K562 (cell line): ENCODE results near the gene AZU1. TPM values are rescaled to one million over a fixed set of nuclear protein-coding genes. Genes with fewer than 3 reads are reported as not detected.

Source experiments
- CREM ChIP-seq: IDR thresholded peaks from 2 replicates; pipeline ENCODE4 v1.6.1; 2014; ENCODE audit warnings: antibody characterized with exemption, low read depth
- ETS2 ChIP-seq: IDR thresholded peaks from 2 replicates; pipeline ENCODE4 v1.6.1; 2016; ENCODE audit warnings: borderline replicate concordance, missing genetic modification characterization, mild to moderate bottlenecking, moderate library complexity, missing compliant biosample characterization; ENCODE audit not compliant: poor library complexity, severe bottlenecking
- SNRNP70 ChIP-seq: fragments of 200-400 bp; formaldehyde crosslinking; optimal IDR thresholded peaks from 2 replicates; pipeline ENCODE3; 2017; ENCODE audit warnings: low read depth, low read length
- SP2 ChIP-seq: IDR thresholded peaks from 2 replicates; pipeline ENCODE4 v1.6.1; 2011; ENCODE audit warnings: mild to moderate bottlenecking, low read depth, low read length, moderate library complexity; ENCODE audit not compliant: poor library complexity, severe bottlenecking; ENCODE audit errors: extremely low read depth
- TBP ChIP-seq: optimal IDR thresholded peaks from 2 replicates; pipeline ENCODE3; 2011; ENCODE audit warnings: low read depth, low read length, improper control_type of control experiment
- ZNF124 ChIP-seq: sonication (generic); formaldehyde crosslinking; IDR thresholded peaks from 2 replicates; pipeline ENCODE4 v1.8.1; 2022; ENCODE audit warnings: missing genetic modification reagents
- ZNF146 ChIP-seq: IDR thresholded peaks from one replicate; pipeline ENCODE4 v1.6.1; 2018; ENCODE audit warnings: missing compliant biosample characterization; ENCODE audit not compliant: unreplicated experiment
- ZNF408 ChIP-seq: fragments of 250-450 bp; sonication (Bioruptor Pico); IDR thresholded peaks from 2 replicates; pipeline ENCODE4 v1.4.0; 2020; ENCODE audit warnings: low read depth, mild to moderate bottlenecking, moderate library complexity
- polyA plus RNA-seq, 8 experiments: library from polyadenylated mRNA; depleted of rRNA in 4 of 8; stranded (reverse) in 5 of 8; unstranded in 3 of 8; fragments of >200 nt; fragmentation: Nextera tagmentation in 2 of 8; fragmentation: Illumina TruSeq in 1 of 8; extraction: Ambion mirVana in 2 of 8; extraction: Trizol in 1 of 8; gene quantifications; 2 replicates each; pipeline versions ENCODE4 v1.2.1 to v1.2.3, GENCODE V29; 2011 to 2014; ENCODE audit warnings: inconsistent platforms in 1 of 8, missing spikeins in 1 of 8
- total RNA-seq, 7 experiments: library from RNA; depleted of rRNA in 6 of 7; stranded (reverse); fragments of >200 nt in 6 of 7; fragmentation: Illumina TruSeq in 2 of 7; extraction: Trizol in 2 of 7; gene quantifications; 2 replicates each; pipeline versions ENCODE4 v1.2.1 to v1.2.3, GENCODE V29; 2011 to 2021; ENCODE audit warnings: low replicate concordance in 1 of 7
- TF ChIP-seq, protein P1 (sequence below): fragments of 250-450 bp; sonication (Bioruptor Pico); IDR thresholded peaks from 2 replicates; pipeline ENCODE4 v1.8.0; 2021; ENCODE audit warnings: borderline replicate concordance, mild to moderate bottlenecking, moderate library complexity; ENCODE audit not compliant: poor library complexity, severe bottlenecking
- TF ChIP-seq, protein P2 (sequence below): IDR thresholded peaks from 2 replicates; pipeline ENCODE4 v1.6.1; 2011; ENCODE audit warnings: borderline replicate concordance, low read depth, mild to moderate bottlenecking, moderate library complexity, low read length; ENCODE audit not compliant: insufficient read depth, poor library complexity, severe bottlenecking
- TF ChIP-seq, protein P3 (sequence below): fragments of 450-650 bp; formaldehyde crosslinking; IDR thresholded peaks from 2 replicates; pipeline ENCODE4 v1.4.0; 2022; ENCODE audit warnings: missing genetic modification characterization
- TF ChIP-seq, protein P4 (sequence below): sonication (generic); formaldehyde crosslinking; IDR thresholded peaks from 2 replicates; pipeline ENCODE4 v1.8.1; 2022; ENCODE audit warnings: missing genetic modification reagents
- TF ChIP-seq, protein P5 (sequence below), 2 experiments: fragments of 450-650 bp; IDR thresholded peaks; 2 replicates each; pipeline ENCODE4 v1.6.1; 2016
- TF ChIP-seq, protein P6 (sequence below), 3 experiments: IDR thresholded peaks in 2 of 3; conservative IDR thresholded peaks in 1 of 3; 2 replicates each; pipeline ENCODE4 v1.5.1; 2011 to 2012; ENCODE audit warnings: low read length in 3 of 3, mild to moderate bottlenecking in 3 of 3, control low read depth in 2 of 3, improper control_type of control experiment in 1 of 3, inconsistent platforms in 1 of 3, low read depth in 1 of 3, mixed read lengths in 1 of 3, moderate library complexity in 1 of 3; ENCODE audit not compliant: insufficient read depth in 2 of 3
- TF ChIP-seq, protein P7 (sequence below): sonication (generic); formaldehyde crosslinking; IDR thresholded peaks from 2 replicates; pipeline ENCODE4 v1.5.0; 2020; ENCODE audit warnings: missing genetic modification reagents

The AZU1 gene
- total and polyA plus RNA-seq, 9 of the 15 experiments (the other 6 are each of a cell fraction or from before 2014, with no cell fraction given) = 0.29 to 1.9 (median 0.59) TPM; not detected in 3

DNA sequence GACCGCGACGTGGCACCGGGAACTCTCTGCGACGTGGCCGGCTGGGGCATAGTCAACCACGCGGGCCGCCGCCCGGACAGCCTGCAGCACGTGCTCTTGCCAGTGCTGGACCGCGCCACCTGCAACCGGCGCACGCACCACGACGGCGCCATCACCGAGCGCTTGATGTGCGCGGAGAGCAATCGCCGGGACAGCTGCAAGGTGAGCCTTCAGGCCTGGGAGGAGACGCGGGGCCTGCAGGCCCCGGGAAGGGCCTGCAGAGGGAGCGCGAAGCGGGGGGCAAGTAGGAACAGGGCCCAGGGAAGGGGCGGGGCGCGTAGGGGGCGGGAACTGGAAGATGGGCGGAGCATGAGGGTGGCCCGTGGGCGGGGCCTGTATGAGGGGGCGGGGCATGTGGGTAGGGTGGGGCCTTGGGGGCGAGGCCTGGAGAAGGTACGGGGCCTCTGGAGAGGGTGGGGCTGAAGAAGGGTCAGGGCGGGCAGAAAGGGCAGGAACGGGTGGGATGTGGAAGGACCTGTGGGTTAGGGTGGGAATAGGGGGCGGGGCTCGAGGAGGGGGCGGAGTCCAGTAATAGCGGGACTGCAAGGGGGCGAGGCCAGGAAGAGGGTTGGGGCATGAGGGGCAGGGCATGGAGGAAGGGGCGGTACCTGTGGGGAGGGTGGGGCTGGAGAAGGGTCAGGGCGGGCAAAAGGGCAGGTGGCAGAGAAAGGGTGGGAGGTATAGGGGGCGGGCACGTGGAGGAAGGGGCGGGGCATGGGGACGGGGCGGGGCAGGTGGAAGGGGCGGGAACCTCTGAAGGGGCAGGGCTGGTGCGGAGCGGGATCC lies 34.3 kb downstream of the AZU1 start (continued):
- TF ChIP-seq, protein P1, sequence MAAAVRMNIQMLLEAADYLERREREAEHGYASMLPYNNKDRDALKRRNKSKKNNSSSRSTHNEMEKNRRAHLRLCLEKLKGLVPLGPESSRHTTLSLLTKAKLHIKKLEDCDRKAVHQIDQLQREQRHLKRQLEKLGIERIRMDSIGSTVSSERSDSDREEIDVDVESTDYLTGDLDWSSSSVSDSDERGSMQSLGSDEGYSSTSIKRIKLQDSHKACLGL (CRISPR knock-in tag) = no peak
- TF ChIP-seq ZNF146 (no peak), TBP (peak; percentile 64), ETS2 (tag) (no peak), SNRNP70 (no peak), CREM (peak; percentile 72), ZNF408 (CRISPR knock-in tag) (no peak), ZNF124 (peak; percentile 55; the same call in 1 of the 2 replicates), SP2 (no peak)
- TF ChIP-seq, protein P2, sequence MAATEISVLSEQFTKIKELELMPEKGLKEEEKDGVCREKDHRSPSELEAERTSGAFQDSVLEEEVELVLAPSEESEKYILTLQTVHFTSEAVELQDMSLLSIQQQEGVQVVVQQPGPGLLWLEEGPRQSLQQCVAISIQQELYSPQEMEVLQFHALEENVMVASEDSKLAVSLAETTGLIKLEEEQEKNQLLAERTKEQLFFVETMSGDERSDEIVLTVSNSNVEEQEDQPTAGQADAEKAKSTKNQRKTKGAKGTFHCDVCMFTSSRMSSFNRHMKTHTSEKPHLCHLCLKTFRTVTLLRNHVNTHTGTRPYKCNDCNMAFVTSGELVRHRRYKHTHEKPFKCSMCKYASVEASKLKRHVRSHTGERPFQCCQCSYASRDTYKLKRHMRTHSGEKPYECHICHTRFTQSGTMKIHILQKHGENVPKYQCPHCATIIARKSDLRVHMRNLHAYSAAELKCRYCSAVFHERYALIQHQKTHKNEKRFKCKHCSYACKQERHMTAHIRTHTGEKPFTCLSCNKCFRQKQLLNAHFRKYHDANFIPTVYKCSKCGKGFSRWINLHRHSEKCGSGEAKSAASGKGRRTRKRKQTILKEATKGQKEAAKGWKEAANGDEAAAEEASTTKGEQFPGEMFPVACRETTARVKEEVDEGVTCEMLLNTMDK = no peak
- TF ChIP-seq, protein P3, sequence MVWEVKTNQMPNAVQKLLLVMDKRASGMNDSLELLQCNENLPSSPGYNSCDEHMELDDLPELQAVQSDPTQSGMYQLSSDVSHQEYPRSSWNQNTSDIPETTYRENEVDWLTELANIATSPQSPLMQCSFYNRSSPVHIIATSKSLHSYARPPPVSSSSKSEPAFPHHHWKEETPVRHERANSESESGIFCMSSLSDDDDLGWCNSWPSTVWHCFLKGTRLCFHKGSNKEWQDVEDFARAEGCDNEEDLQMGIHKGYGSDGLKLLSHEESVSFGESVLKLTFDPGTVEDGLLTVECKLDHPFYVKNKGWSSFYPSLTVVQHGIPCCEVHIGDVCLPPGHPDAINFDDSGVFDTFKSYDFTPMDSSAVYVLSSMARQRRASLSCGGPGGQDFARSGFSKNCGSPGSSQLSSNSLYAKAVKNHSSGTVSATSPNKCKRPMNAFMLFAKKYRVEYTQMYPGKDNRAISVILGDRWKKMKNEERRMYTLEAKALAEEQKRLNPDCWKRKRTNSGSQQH = no peak
- TF ChIP-seq, protein P4, sequence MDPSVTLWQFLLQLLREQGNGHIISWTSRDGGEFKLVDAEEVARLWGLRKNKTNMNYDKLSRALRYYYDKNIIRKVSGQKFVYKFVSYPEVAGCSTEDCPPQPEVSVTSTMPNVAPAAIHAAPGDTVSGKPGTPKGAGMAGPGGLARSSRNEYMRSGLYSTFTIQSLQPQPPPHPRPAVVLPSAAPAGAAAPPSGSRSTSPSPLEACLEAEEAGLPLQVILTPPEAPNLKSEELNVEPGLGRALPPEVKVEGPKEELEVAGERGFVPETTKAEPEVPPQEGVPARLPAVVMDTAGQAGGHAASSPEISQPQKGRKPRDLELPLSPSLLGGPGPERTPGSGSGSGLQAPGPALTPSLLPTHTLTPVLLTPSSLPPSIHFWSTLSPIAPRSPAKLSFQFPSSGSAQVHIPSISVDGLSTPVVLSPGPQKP (CRISPR knock-in tag) = no peak
- TF ChIP-seq, protein P5, sequence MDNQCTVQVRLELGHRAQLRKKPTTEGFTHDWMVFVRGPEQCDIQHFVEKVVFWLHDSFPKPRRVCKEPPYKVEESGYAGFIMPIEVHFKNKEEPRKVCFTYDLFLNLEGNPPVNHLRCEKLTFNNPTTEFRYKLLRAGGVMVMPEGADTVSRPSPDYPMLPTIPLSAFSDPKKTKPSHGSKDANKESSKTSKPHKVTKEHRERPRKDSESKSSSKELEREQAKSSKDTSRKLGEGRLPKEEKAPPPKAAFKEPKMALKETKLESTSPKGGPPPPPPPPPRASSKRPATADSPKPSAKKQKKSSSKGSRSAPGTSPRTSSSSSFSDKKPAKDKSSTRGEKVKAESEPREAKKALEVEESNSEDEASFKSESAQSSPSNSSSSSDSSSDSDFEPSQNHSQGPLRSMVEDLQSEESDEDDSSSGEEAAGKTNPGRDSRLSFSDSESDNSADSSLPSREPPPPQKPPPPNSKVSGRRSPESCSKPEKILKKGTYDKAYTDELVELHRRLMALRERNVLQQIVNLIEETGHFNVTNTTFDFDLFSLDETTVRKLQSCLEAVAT (IDR thresholded peaks at IDR 0.05) = 0 out of 4 replicates have a peak, but pooled peaks of 1 of the 2 experiments have one; percentile 20
- TF ChIP-seq, protein P6, sequence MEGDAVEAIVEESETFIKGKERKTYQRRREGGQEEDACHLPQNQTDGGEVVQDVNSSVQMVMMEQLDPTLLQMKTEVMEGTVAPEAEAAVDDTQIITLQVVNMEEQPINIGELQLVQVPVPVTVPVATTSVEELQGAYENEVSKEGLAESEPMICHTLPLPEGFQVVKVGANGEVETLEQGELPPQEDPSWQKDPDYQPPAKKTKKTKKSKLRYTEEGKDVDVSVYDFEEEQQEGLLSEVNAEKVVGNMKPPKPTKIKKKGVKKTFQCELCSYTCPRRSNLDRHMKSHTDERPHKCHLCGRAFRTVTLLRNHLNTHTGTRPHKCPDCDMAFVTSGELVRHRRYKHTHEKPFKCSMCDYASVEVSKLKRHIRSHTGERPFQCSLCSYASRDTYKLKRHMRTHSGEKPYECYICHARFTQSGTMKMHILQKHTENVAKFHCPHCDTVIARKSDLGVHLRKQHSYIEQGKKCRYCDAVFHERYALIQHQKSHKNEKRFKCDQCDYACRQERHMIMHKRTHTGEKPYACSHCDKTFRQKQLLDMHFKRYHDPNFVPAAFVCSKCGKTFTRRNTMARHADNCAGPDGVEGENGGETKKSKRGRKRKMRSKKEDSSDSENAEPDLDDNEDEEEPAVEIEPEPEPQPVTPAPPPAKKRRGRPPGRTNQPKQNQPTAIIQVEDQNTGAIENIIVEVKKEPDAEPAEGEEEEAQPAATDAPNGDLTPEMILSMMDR (IDR thresholded peaks at IDR 0.05 in 2 of 3, conservative IDR thresholded peaks at IDR 0.05 in 1 of 3; ENCODE audit: insufficient read depth in 2 of 3, low read depth in 1 of 3, low read length in 3 of 3) = peak; percentile 59 to 93 (median 87)
- TF ChIP-seq, protein P7, sequence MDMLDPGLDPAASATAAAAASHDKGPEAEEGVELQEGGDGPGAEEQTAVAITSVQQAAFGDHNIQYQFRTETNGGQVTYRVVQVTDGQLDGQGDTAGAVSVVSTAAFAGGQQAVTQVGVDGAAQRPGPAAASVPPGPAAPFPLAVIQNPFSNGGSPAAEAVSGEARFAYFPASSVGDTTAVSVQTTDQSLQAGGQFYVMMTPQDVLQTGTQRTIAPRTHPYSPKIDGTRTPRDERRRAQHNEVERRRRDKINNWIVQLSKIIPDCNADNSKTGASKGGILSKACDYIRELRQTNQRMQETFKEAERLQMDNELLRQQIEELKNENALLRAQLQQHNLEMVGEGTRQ (CRISPR knock-in tag) = peak; percentile 33; the same call in 1 of the 2 replicates
